COLO668 (cell line): Measurements from ENCODE around the gene TLE3.

ENCODE experiments used
- DNase-seq: peaks from one replicate; lab custom pipeline; 2025; ENCODE audit not compliant: unreplicated experiment; lab: John Stamatoyannopoulos, UW

Gene TLE3

GRCh38 chr15:70050441-70050840 lies 47.3 kb downstream of the TLE3 start:
- no peak for DNase-seq

DNA sequence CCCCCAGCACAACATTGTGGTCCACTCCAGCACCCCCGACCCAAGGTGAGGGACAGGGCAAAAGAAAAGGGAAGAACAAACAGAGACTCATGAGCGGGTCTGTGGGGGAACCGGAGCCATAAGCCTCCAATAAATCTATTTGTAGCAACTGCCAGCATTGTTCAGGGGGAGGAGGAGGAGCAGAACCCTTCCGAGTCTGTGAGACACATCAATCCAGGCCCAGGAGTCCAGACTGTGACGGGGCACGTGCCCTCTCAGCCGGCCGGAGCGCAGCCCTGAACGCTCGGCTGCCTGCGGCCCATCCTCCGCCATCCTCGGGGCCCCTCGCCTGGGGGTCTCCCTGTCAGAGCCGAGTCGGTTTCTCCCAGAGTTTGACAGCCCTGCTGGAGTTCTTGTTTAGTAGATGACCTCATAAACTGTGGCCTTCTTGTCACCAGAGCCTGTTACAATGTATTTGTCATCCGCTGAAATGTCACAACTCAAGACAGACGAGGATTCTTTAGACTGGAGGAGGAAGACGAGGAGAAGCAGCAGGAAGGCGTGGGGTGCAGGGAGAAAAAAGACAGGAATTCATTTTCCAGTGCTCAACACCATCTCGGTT lies 47.9 kb downstream of the TLE3 start:
- no peak for DNase-seq

GRCh38 chr15:70048578-70049514 lies 48.9 kb downstream of the TLE3 start:
- no peak for DNase-seq

DNA sequence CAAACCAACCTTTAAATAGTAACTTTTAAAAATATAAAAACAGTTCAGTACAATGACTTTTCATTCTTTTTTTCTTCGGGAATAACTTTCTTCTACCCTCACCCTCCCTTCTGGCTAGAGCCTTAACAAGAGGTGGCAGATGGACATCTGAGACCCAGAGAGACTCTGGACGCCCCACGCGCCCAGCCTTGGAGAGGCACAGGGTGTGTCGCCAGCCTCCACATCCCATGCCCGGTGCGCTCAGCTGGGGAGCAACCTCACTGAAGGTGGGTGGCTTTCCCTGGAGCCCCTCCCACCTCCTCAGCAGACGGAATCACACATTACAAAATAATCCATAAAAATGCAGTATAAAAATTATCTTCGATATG lies 49.5 kb downstream of the TLE3 start:
- no peak for DNase-seq

DNA sequence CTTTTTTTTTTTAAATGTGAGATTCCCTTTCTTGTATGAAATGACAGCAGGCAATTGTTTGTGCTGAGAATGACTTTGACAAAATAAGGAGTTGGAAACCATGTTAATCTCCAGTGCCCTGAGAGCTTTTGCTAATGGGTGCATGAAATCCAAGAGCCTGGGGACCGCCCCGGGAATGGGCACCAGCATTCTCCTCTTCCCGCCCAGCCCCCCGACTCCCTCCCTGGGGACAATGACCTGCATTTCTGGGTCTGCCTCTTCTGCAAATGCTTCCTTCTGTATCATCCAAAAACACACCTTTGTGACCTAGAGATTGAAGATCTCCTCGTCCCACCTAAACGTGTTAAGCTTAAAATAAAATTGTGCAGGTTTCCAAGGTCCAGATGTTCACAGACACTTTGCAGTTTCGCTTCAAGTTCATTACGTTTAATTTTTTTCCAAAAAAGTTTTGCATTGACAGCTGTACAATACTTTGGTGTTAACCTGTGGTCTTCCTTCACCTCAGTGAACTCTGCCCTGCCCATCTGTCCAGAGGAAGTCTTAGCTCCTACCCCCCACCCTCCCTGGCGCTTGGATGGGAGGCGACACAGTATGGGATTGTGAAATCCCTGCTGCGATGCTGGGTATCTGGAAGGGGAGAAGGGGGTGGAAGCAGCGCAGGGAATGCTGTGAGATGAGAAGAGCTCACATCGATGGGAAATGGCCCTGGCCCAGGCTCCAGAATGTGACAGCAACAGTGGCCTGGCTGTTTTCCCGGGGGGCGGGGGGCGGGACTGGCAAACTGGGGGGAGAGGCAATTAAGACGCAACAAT lies 50.1 kb downstream of the TLE3 start:
- no peak for DNase-seq

- no peak for DNase-seq
These were observed 50.9 kb downstream of the TLE3 start for GRCh38 chr15:70046679-70047369.

DNA sequence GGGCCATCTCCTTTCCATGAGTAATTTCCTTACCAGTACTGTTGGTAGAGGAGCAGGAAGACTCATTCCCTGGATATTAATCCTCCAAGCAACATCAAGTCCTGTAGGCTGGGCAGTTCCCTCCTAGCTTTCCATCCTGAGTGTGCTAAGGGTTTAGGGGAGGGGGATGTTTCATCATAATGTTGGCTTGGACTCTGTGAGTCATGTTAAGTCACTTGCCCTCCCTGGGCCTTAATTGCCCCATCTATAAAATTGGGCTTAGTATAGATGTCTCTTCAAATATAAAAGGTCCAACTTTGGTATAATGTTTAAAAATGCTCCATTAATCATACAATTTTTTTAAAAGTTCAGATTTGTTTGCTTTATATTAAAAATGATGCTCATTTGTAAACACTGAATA lies 52.7 kb downstream of the TLE3 start:
- DNase-seq: no peak

DNA sequence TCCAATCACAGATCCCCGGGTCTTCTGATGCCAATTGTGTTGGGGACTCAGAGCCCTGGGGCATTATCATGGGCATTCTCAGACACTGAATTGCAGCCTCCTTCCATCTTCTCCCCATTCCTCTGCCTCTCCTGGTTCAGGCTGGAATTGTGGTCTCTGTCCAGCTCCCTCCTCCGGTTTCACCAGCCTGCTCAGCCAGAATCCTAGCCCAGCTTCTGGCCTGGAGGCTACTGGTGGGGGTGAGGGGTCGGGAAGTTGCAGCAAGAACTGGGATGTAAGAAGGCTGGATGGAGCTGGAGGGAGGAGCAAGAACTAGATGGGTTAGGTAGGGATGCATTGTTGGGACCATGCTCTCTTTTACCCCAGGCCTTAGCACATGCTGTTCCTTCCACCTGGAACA lies 53.5 kb downstream of the TLE3 start:
- DNase-seq: no peak

- DNase-seq: no peak
These were observed 54.1 kb downstream of the TLE3 start for GRCh38 chr15:70043590-70043989.

- DNase-seq: no peak
These were observed 55.0 kb downstream of the TLE3 start for GRCh38 chr15:70042553-70043214.

GRCh38 chr15:70039917-70040316 lies 57.8 kb downstream of the TLE3 start:
- no peak for DNase-seq

DNA sequence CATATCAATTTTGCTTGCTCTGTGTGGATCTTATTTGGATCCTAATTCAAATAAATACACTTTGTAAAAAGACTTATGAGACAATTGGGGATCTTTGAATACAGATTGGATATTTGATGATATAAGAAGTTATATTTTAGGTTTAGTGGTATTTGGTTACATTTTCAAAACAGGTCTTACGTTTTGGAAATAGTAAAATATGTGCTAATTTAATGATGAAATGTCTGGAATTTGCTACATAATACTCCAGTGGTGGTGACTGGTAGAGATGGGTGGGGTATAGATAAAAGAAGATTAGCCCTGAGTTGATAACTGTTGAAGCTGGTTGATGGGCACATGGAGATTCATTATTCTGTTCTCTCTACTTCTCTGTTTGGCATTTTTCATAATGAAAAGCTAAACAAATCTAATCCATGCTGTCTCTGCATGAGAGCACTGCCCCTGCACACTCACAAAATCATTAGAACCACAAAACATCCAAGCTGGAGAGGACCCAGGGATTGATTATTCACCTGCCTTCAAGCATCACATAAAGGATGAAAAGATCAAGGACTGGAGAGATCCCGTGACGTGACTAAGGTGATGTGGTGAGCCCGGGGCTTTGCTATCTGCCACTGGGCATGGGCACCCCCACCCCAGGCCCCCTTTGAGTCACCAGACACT lies 58.9 kb downstream of the TLE3 start:
- DNase-seq: no peak

- DNase-seq: no peak
These were observed 60.5 kb downstream of the TLE3 start for GRCh38 chr15:70037292-70037640.

DNA sequence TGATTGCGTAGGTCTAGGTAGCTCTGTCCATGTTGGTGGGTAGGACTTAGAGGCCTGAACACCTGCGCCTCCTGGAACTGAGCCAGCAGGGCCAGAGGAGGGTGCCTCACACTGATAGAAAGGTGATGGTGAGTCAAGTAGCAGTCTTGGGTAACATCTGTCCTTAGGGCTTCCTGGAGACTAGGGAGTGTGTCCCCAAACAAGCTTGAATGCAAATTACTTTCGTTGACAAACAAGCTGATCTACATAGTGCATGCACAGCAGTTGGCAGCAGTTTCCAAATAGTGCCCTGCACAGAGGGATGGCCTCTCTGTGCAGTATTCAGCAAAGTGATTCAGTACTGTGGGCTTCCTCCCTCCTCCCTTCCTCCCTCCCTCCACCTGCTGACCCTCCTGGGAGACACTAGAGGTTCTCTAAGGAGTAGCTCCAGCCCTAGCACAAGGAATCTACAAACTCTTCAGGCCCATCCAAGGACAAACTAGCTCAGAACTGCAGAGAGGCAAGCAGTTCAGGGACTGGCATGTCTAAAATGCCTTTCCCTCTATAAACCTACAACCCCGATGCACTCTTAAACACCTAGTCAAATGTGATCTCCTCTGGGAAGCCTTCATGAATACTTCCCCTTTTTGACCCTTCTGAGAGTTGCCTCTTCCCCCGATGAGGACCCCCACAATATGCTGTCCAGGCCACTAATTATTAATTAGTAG lies 61.0 kb downstream of the TLE3 start:
- DNase-seq: peak; percentile 94

GRCh38 chr15:70035719-70036077 lies 62.0 kb downstream of the TLE3 start:
- no peak for DNase-seq

- DNase-seq: no peak
These were observed 62.5 kb downstream of the TLE3 start for GRCh38 chr15:70035051-70035718.

GRCh38 chr15:70034596-70034995 lies 63.1 kb downstream of the TLE3 start:
- no peak for DNase-seq

- no peak for DNase-seq
These were observed 63.6 kb downstream of the TLE3 start for GRCh38 chr15:70034141-70034540.

DNA sequence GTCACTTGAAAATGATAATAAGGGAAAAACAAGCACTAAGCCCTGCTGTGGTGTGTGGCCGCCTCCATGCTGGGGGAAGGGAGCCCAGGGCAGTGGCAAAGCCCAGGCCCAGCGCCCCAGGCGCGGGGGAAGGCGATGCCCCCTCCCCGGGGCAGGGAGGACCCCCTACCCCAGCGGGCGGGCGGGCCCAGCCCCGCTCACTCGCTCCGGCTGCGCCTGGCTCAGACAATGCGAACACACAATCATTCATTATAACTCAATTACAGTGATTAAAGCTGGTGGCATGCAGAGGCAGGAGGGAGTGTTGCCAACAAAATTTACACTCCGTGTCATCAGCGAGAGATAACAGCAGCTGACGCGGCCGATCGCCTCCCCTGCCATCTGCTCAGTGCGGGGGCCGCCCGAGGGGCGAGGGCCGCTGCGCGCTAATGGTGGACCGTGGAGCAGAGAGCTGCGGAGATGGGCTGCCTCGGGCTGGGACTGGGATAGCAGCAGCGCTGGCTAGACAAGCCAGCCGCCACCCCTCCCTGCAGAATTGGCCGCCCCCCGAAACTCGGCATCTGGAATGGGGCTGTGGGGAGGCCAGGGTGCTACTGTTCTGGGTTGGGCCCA lies 64.1 kb downstream of the TLE3 start:
- no peak for DNase-seq
